Nephron (organoid): ENCODE data around the gene NR5A2.

Source experiments
- H3K27ac Mint-ChIP-seq, 3 experiments: 2 replicates each; pipeline ENCODE4 v1.8.0; 2020; ENCODE audit warnings: mixed read lengths in 3 of 3, mild to moderate bottlenecking in 2 of 3, moderate library complexity in 1 of 3
- H3K27me3 Mint-ChIP-seq: 2 replicates; pipeline ENCODE4 v1.8.0; 2021; ENCODE audit warnings: low read depth, mild to moderate bottlenecking, moderate library complexity, mixed read lengths
- H3K36me3 Mint-ChIP-seq: 2 replicates; pipeline ENCODE4 v1.8.0; 2020; ENCODE audit warnings: low read depth, mixed read lengths
- H3K4me1 Mint-ChIP-seq: 2 replicates; pipeline ENCODE4 v1.8.0; 2020; ENCODE audit warnings: mixed read lengths
- H3K4me3 Mint-ChIP-seq, 3 experiments: 2 replicates each; pipeline ENCODE4 v1.8.0; 2020; ENCODE audit warnings: mild to moderate bottlenecking in 3 of 3, mixed read lengths in 3 of 3, moderate library complexity in 2 of 3
- H3K9me3 Mint-ChIP-seq: 2 replicates; pipeline ENCODE4 v1.8.0; 2020; ENCODE audit warnings: mixed read lengths
- CTCF ChIP-seq, 3 experiments: fragments of 200-600 bp; sonication (generic); IDR thresholded peaks; one replicate each; pipeline ENCODE4 v1.5.0; 2021; ENCODE audit warnings: antibody characterized with exemption in 3 of 3; ENCODE audit not compliant: unreplicated experiment in 3 of 3

The NR5A2 gene

GRCh38 chr1:200215350-200215749, 187.8 kb downstream of the NR5A2 start:
- Mint-ChIP-seq H3K4me3 (no peak overlapping the region), H3K4me1 (no peaks in the 10 kb centered on the region), H3K27ac (no peak overlapping the region), H3K27me3 (no peaks in the 10 kb centered on the region), H3K36me3 (peaks cover 4% of the 10 kb centered on the region), H3K9me3 (peaks cover 7% of the 10 kb centered on the region)
- no peak for TF ChIP-seq CTCF (IDR thresholded peaks at IDR 0.05; ENCODE audit: unreplicated experiment in 3 of 3)

GRCh38 chr1:200217703-200218102, 190.2 kb downstream of the NR5A2 start:
- Mint-ChIP-seq H3K27me3 (peaks cover 4% of the 10 kb centered on the region), H3K9me3 (peaks cover 7% of the 10 kb centered on the region), H3K4me3 (no peak overlapping the region), H3K36me3 (peaks cover 4% of the 10 kb centered on the region), H3K27ac (no peak overlapping the region), H3K4me1 (no peaks in the 10 kb centered on the region)
- TF ChIP-seq CTCF (IDR thresholded peaks at IDR 0.05; ENCODE audit: unreplicated experiment in 3 of 3), result no peak

- no peaks in the 10 kb centered on the region for H3K4me1 Mint-ChIP-seq
- H3K27ac Mint-ChIP-seq, result no peak overlapping the region
- no peak overlapping the region for H3K4me3 Mint-ChIP-seq
- no peaks in the 10 kb centered on the region for H3K36me3 Mint-ChIP-seq
- H3K9me3 Mint-ChIP-seq, result no peaks in the 10 kb centered on the region
- no peak for TF ChIP-seq CTCF (IDR thresholded peaks at IDR 0.05; ENCODE audit: unreplicated experiment in 3 of 3)
- peaks cover 17% of the 10 kb centered on the region for H3K27me3 Mint-ChIP-seq
Observed at GRCh38 chr1:200221614-200222282, 194.2 kb downstream of the NR5A2 start.

- Mint-ChIP-seq H3K27ac (no peak overlapping the region), H3K4me1 (no peaks in the 10 kb centered on the region), H3K9me3 (no peaks in the 10 kb centered on the region), H3K36me3 (no peaks in the 10 kb centered on the region), H3K27me3 (peaks cover 24% of the 10 kb centered on the region), H3K4me3 (no peak overlapping the region)
- TF ChIP-seq CTCF (IDR thresholded peaks at IDR 0.05; ENCODE audit: unreplicated experiment in 3 of 3), result no peak
Observed at GRCh38 chr1:200223207-200223606, 195.7 kb downstream of the NR5A2 start.

GRCh38 chr1:200223613-200224012, 196.1 kb downstream of the NR5A2 start:
- no peak for TF ChIP-seq CTCF (IDR thresholded peaks at IDR 0.05; ENCODE audit: unreplicated experiment in 3 of 3)
- Mint-ChIP-seq H3K36me3 (no peaks in the 10 kb centered on the region), H3K4me1 (no peaks in the 10 kb centered on the region), H3K9me3 (no peaks in the 10 kb centered on the region), H3K27ac (no peak overlapping the region), H3K27me3 (peaks cover 26% of the 10 kb centered on the region), H3K4me3 (no peak overlapping the region)

GRCh38 chr1:200224315-200224714, 196.8 kb downstream of the NR5A2 start:
- no peaks in the 10 kb centered on the region for H3K9me3 Mint-ChIP-seq
- H3K36me3 Mint-ChIP-seq, result no peaks in the 10 kb centered on the region
- H3K4me1 Mint-ChIP-seq, result no peaks in the 10 kb centered on the region
- no peak overlapping the region for H3K27ac Mint-ChIP-seq
- peaks cover 26% of the 10 kb centered on the region for H3K27me3 Mint-ChIP-seq
- no peak overlapping the region for H3K4me3 Mint-ChIP-seq
- no peak for TF ChIP-seq CTCF (IDR thresholded peaks at IDR 0.05; ENCODE audit: unreplicated experiment in 3 of 3)
